GM23338 (cell line): ENCODE data around the gene FBP1. TPM values are rescaled to one million over a fixed set of nuclear protein-coding genes. Genes with fewer than 3 reads are reported as not detected.

Experiments
- ATAC-seq: fragments of 200-7000 bp; cut with Tn5 transposase; 3 replicates; pipeline ENCODE4 v1.9.1; 2020
- DNase-seq: peaks from one replicate; pipeline ENCODE4 v3.0.0-alpha.2; 2015; ENCODE audit warnings: low spot score
- H2AFZ ChIP-seq: fragments of 200-600 bp; sonication (generic); 2 replicates; pipeline ENCODE4 v1.8.0; 2016; ENCODE audit warnings: antibody characterized with exemption, mild to moderate bottlenecking, moderate library complexity
- H3F3A ChIP-seq: fragments of 200-600 bp; sonication (generic); replicated peaks from 2 replicates; pipeline ENCODE4 v1.8.0; 2017; ENCODE audit warnings: antibody characterized with exemption, mixed run types, low read depth
- H3K27ac ChIP-seq: fragments of 200-600 bp; sonication (generic); 2 replicates; pipeline ENCODE4 v1.6.1; 2016; ENCODE audit warnings: low read depth
- H3K27me3 ChIP-seq: fragments of 200-600 bp; sonication (generic); 2 replicates; pipeline ENCODE4 v1.8.0; 2016; ENCODE audit warnings: mild to moderate bottlenecking, mixed run types, moderate library complexity; ENCODE audit not compliant: insufficient read depth
- H3K36me3 ChIP-seq: fragments of 200-600 bp; sonication (generic); 2 replicates; pipeline ENCODE4 v1.8.0; 2016; ENCODE audit warnings: mild to moderate bottlenecking; ENCODE audit not compliant: insufficient read depth
- H3K4me1 ChIP-seq: fragments of 200-600 bp; sonication (generic); 2 replicates; pipeline ENCODE4 v1.8.0; 2016; ENCODE audit warnings: mild to moderate bottlenecking, moderate library complexity; ENCODE audit not compliant: insufficient read depth
- H3K4me2 ChIP-seq: fragments of 200-600 bp; sonication (generic); 2 replicates; pipeline ENCODE4 v1.7.1; 2017; ENCODE audit warnings: mixed run types
- H3K4me3 ChIP-seq: fragments of 200-600 bp; sonication (generic); 2 replicates; pipeline ENCODE4 v1.6.1; 2016; ENCODE audit warnings: mixed run types
- H3K79me2 ChIP-seq: fragments of 200-600 bp; sonication (generic); replicated peaks from 2 replicates; pipeline ENCODE4 v1.8.0; 2017; ENCODE audit warnings: mild to moderate bottlenecking; ENCODE audit not compliant: insufficient read depth
- H3K9me2 ChIP-seq: fragments of 200-600 bp; sonication (generic); 2 replicates; pipeline ENCODE4 v1.8.0; 2017; ENCODE audit not compliant: insufficient read depth
- H4K20me1 ChIP-seq: fragments of 200-600 bp; sonication (generic); replicated peaks from 2 replicates; pipeline ENCODE4 v1.8.0; 2017; ENCODE audit warnings: mild to moderate bottlenecking; ENCODE audit not compliant: insufficient read depth
- H3K27ac Mint-ChIP-seq: 2 replicates; pipeline ENCODE4 v1.8.0; 2020; ENCODE audit warnings: inconsistent platforms, mild to moderate bottlenecking, moderate library complexity, mixed read lengths
- H3K27me3 Mint-ChIP-seq: 3 replicates; pipeline ENCODE4 v1.8.0; 2022; ENCODE audit warnings: low read depth, mild to moderate bottlenecking, moderate library complexity, mixed read lengths, inconsistent platforms; ENCODE audit not compliant: insufficient read depth, poor library complexity
- H3K36me3 Mint-ChIP-seq: 3 replicates; pipeline ENCODE4 v1.8.0; 2021; ENCODE audit warnings: low read depth, mild to moderate bottlenecking, inconsistent platforms, moderate library complexity, mixed read lengths
- H3K4me1 Mint-ChIP-seq: 3 replicates; pipeline ENCODE4 v1.8.0; 2020; ENCODE audit warnings: mild to moderate bottlenecking, inconsistent platforms, mixed read lengths
- H3K4me3 Mint-ChIP-seq: 3 replicates; pipeline ENCODE4 v1.8.0; 2021; ENCODE audit warnings: moderate library complexity, mild to moderate bottlenecking, inconsistent platforms, mixed read lengths
- H3K9me3 Mint-ChIP-seq: 3 replicates; pipeline ENCODE4 v1.8.0; 2020; ENCODE audit warnings: moderate library complexity, mild to moderate bottlenecking, inconsistent platforms, mixed read lengths
- CREB1 ChIP-seq: fragments of 250-450 bp; sonication (Bioruptor Pico); IDR thresholded peaks from 2 replicates; pipeline ENCODE4 v1.5.0; 2020; ENCODE audit warnings: low read depth, mild to moderate bottlenecking, moderate library complexity
- EZH2 ChIP-seq: fragments of 200-600 bp; sonication (generic); IDR thresholded peaks from one replicate; pipeline ENCODE4 v1.8.0; 2017; ENCODE audit warnings: antibody characterized with exemption, mild to moderate bottlenecking, low read depth; ENCODE audit not compliant: unreplicated experiment
- EZH2phosphoT487 ChIP-seq: fragments of 200-600 bp; sonication (generic); IDR thresholded peaks from one replicate; pipeline ENCODE4 v1.8.1; 2018; ENCODE audit warnings: antibody characterized with exemption; ENCODE audit not compliant: unreplicated experiment
- NANOG ChIP-seq: IDR thresholded peaks from 2 replicates; pipeline ENCODE4 v1.6.1; 2016; ENCODE audit warnings: antibody characterized with exemption, borderline replicate concordance
- POLR2AphosphoS5 ChIP-seq: IDR thresholded peaks from 2 replicates; pipeline ENCODE4 v1.6.1; 2016; ENCODE audit warnings: antibody characterized with exemption, low read depth
- ZNF114 ChIP-seq: fragments of 250-450 bp; sonication (Bioruptor Pico); IDR thresholded peaks from 2 replicates; pipeline ENCODE4 v1.5.0; 2020; ENCODE audit warnings: mild to moderate bottlenecking, moderate library complexity
- ZNF331 ChIP-seq: fragments of 250-450 bp; sonication (Bioruptor Pico); IDR thresholded peaks from 2 replicates; pipeline ENCODE4 v1.5.0; 2020; ENCODE audit warnings: low read depth, mild to moderate bottlenecking, moderate library complexity
- polyA plus RNA-seq: library from polyadenylated mRNA; unstranded; fragments of >200 nt; fragmentation: Nextera tagmentation; extraction: Ambion mirVana; gene quantifications from 2 replicates; pipeline ENCODE4 v1.2.1, GENCODE V29; 2016
- total RNA-seq: library from RNA; depleted of rRNA; stranded (reverse); fragments of >200 nt; shearing (Covaris generic); gene quantifications from 2 replicates; pipeline ENCODE4 v1.2.3, GENCODE V29; 2014
- TF ChIP-seq, protein P1 (sequence below): fragments of 250-450 bp; sonication (Bioruptor Pico); IDR thresholded peaks from 2 replicates; pipeline ENCODE4 v1.5.0; 2020; ENCODE audit warnings: mild to moderate bottlenecking, moderate library complexity

FBP1 gene
- total and polyA plus RNA-seq, 2 experiments from 2014 or later: 3.0 to 3.3 TPM

GRCh38 chr9:94568972-94569712 lies 70.2 kb downstream of the FBP1 start:
- Histone ChIP-seq H3K36me3 (0 out of 2 replicates have a peak, but pooled peaks cover 3% of the 10 kb centered on the region), H3K79me2 (no peaks in the 10 kb centered on the region), H3K27ac (no peak overlapping the region), H3K4me2 (peak overlapping the region; percentile 57), H3K4me1 (peaks cover 9% of the 10 kb centered on the region), H3K4me3 (no peak overlapping the region), H3K27me3 (no peaks in the 10 kb centered on the region), H3K9me2 (no peaks in the 10 kb centered on the region), H4K20me1 (no peaks in the 10 kb centered on the region), H2AFZ (no peak overlapping the region), H3F3A (no peaks in the 10 kb centered on the region)
- peaks cover 11% of the 10 kb centered on the region; the same call in 2 of the 3 replicates for H3K36me3 Mint-ChIP-seq
- H3K4me3 Mint-ChIP-seq: no peak overlapping the region
- peaks cover 9% of the 10 kb centered on the region for H3K4me1 Mint-ChIP-seq
- ATAC-seq (no peak; the same call in 2 of the 3 replicates), DNase-seq (no peak)
- peaks cover 3% of the 10 kb centered on the region; the same call in 1 of the 3 replicates for H3K9me3 Mint-ChIP-seq
- no peak overlapping the region for H3K27ac Mint-ChIP-seq
- H3K27me3 Mint-ChIP-seq: peaks cover 2% of the 10 kb centered on the region
- TF ChIP-seq ZNF331 (CRISPR knock-in tag) (no peak), CREB1 (CRISPR knock-in tag) (no peak), POLR2AphosphoS5 (no peak), ZNF114 (CRISPR knock-in tag) (no peak), EZH2 (no peak), EZH2phosphoT487 (no peak), NANOG (no peak)
- TF ChIP-seq, protein P1, sequence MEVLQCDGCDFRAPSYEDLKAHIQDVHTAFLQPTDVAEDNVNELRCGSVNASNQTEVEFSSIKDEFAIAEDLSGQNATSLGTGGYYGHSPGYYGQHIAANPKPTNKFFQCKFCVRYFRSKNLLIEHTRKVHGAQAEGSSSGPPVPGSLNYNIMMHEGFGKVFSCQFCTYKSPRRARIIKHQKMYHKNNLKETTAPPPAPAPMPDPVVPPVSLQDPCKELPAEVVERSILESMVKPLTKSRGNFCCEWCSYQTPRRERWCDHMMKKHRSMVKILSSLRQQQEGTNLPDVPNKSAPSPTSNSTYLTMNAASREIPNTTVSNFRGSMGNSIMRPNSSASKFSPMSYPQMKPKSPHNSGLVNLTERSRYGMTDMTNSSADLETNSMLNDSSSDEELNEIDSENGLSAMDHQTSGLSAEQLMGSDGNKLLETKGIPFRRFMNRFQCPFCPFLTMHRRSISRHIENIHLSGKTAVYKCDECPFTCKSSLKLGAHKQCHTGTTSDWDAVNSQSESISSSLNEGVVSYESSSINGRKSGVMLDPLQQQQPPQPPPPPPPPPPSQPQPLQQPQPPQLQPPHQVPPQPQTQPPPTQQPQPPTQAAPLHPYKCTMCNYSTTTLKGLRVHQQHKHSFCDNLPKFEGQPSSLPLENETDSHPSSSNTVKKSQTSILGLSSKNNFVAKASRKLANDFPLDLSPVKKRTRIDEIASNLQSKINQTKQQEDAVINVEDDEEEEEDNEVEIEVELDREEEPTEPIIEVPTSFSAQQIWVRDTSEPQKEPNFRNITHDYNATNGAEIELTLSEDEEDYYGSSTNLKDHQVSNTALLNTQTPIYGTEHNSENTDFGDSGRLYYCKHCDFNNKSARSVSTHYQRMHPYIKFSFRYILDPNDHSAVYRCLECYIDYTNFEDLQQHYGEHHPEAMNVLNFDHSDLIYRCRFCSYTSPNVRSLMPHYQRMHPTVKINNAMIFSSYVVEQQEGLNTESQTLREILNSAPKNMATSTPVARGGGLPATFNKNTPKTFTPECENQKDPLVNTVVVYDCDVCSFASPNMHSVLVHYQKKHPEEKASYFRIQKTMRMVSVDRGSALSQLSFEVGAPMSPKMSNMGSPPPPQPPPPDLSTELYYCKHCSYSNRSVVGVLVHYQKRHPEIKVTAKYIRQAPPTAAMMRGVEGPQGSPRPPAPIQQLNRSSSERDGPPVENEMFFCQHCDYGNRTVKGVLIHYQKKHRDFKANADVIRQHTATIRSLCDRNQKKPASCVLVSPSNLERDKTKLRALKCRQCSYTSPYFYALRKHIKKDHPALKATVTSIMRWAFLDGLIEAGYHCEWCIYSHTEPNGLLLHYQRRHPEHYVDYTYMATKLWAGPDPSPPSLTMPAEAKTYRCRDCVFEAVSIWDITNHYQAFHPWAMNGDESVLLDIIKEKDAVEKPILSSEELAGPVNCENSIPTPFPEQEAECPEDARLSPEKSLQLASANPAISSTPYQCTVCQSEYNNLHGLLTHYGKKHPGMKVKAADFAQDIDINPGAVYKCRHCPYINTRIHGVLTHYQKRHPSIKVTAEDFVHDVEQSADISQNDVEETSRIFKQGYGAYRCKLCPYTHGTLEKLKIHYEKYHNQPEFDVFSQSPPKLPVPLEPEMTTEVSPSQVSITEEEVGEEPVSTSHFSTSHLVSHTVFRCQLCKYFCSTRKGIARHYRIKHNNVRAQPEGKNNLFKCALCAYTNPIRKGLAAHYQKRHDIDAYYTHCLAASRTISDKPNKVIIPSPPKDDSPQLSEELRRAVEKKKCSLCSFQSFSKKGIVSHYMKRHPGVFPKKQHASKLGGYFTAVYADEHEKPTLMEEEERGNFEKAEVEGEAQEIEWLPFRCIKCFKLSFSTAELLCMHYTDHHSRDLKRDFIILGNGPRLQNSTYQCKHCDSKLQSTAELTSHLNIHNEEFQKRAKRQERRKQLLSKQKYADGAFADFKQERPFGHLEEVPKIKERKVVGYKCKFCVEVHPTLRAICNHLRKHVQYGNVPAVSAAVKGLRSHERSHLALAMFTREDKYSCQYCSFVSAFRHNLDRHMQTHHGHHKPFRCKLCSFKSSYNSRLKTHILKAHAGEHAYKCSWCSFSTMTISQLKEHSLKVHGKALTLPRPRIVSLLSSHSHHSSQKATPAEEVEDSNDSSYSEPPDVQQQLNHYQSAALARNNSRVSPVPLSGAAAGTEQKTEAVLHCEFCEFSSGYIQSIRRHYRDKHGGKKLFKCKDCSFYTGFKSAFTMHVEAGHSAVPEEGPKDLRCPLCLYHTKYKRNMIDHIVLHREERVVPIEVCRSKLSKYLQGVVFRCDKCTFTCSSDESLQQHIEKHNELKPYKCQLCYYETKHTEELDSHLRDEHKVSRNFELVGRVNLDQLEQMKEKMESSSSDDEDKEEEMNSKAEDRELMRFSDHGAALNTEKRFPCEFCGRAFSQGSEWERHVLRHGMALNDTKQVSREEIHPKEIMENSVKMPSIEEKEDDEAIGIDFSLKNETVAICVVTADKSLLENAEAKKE (CRISPR knock-in tag): no peak
